Stimulated activated CD8-positive, alpha-beta memory T cell treated with anti-CD3 and anti-CD28 coated beads, Interleukin-12 subunit alpha, Interleukin-12 subunit beta, amount 100 ng/mL, for 24 hours (primary cell): ENCODE measurements around the gene ANXA9.

Experiments
- DNase-seq: peaks from one replicate; pipeline ENCODE4 v3.0.0-alpha.2; 2020; ENCODE audit errors: extremely low read depth

ANXA9 gene, protein sequence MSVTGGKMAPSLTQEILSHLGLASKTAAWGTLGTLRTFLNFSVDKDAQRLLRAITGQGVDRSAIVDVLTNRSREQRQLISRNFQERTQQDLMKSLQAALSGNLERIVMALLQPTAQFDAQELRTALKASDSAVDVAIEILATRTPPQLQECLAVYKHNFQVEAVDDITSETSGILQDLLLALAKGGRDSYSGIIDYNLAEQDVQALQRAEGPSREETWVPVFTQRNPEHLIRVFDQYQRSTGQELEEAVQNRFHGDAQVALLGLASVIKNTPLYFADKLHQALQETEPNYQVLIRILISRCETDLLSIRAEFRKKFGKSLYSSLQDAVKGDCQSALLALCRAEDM

DNA sequence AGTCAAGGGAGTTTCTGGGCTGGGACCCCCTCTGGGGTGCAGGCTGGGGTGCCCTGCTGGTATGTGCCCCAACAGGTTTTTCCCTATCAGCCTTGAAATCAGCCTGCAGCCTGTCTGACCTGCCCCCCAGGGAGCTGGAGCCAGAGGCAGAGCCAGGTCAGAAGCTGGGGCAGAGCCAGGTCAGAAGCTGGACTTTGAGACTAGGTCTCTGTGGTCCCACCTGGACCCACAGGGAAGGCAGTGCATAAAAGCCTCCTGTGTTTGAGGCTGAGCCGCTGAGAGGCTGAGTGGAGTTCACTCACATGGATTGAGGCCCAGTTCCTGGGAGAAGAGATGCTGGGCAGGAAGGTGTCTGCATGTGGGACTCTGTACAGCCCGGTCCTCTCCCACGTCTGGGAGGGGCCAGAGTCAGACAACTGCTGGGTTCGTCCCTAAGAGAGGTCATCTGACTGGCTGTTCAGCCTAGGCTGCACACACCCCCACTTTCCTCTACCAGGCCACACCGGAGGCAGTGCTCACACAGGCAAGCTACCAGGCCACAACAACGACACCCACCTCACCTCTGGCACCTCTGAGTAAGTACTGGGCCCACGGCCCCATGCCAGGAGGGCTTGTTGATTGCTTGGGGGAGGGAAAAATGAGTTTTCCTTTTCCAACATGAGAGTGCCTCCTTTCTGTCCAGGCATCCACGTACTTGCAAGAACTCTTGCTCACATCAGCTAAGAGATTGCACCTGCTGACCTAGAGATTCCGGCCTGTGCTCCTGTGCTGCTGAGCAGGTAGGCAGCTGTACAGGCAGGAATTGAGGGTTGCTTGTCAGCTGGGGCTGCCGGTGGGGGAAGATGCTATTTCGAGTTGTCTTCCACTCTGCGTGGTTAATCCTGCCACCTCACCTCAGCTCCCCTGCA, at the start of gene ANXA9:
Gene ANXA9, plus strand, starts transcription at position 488 of the 908 bp plus-strand sequence. CDS start 814 bp downstream, outside the sequence.
- DNase-seq = no peak

DNA sequence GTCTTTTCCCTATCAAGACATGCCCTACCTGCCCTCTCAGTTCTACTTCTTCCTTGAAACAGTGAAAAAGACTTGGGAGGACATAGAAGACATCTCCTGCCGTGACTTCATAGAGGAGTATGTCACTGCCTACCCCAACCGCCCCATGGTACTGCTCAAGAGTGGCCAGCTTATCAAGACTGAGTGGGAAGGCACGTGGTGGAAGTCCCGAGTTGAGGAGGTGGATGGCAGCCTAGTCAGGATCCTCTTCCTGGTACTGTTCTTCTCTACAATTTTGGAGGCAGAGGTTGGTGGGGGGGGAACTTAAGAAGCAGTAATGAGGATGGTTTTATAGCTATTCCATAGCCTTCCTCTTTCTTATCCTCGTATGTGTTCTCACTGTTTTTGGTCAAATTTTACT, 37.2 kb upstream of the ANXA9 start:
- DNase-seq = no peak

DNA sequence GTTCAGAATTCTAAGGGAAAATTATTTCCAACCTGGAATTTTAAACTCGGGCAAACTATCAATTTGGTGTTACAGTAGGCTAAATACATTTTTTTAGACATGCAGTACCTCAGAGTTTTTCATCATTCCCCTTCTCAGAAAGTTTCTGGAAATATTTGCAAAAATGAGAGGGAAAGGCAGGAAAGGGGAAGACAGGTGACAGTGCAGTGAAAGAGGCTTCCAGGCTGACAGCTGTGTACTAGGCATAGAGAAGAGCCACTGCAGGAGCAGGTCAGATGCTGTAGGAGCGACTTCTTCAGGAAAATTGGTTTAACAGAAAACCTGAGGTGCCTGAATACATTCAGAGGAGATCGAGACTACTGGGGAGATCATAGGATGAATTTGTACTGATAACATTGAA, 27.4 kb upstream of the ANXA9 start:
- no peak for DNase-seq

DNA sequence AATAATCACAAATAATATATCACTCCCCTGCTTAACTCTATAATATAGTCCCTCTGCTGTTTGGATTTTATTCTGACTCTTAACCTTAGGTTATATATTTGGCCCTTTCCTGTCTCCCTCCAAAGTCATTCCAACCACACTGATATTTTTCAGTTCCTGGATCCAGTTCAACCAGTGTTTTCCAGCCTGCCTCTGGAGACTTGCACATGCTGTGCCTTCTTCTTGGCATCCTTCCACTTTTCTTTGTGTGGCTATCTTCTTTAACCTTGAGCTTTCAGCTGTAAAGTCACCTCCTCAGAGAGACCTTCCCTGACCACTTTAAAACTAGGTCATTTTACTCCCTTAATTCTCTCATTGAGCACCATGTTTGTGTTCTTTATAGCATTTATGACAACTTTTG, 26.8 kb upstream of the ANXA9 start:
- DNase-seq = no peak

DNA sequence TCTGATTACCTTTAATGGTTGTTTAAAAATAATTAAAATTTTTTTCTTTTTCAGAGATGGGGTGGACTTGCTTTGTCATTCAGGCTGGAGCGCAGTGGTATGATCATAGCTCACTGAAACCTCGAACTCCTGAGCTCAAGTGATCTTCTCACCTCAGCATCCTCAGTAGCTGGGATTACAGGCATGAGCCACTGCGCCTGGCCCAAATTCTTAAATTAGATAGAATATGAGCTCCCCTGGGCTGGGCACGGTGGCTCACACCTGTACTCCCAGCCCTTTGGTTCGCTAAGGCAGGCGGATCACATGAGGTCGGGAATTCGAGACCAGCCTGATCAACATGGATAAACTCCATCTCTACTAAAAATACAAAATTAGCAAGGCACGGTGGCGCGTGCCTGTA, 24.4 kb upstream of the ANXA9 start:
- DNase-seq = no peak

DNA sequence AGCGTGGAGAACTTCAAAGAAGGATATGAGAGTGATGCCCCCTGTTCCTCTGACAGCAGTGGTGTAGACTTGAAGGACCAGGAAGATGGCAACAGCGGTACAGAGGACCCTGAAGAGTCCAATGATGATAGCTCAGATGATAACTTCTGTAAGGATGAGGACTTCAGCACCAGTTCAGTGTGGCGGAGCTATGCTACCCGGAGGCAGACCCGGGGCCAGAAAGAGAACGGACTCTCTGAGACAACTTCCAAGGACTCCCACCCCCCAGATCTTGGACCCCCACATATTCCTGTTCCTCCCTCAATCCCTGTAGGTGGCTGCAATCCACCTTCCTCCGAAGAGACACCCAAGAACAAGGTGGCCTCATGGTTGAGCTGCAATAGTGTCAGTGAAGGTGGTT, 21.4 kb upstream of the ANXA9 start:
- no peak for DNase-seq

DNA sequence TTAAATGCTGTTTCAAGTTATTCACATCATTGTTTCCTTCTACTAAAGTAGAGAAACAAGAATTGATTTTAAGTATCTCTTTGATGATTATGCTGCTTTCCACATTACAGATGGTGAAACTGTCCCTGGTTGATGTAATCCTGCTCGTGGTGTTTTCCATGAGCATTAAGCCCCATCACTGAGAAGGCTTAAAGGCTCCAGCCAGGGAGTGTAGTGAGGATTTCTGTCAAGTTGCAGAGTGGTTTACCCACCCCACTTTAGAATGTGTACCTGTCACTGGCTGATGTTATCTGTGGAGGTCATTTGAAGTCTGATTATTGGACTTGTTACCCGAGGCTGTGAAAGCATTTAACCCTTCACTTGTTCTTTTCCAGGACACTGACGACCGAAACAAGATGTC, 20.3 kb upstream of the ANXA9 start:
- no peak for DNase-seq

DNA sequence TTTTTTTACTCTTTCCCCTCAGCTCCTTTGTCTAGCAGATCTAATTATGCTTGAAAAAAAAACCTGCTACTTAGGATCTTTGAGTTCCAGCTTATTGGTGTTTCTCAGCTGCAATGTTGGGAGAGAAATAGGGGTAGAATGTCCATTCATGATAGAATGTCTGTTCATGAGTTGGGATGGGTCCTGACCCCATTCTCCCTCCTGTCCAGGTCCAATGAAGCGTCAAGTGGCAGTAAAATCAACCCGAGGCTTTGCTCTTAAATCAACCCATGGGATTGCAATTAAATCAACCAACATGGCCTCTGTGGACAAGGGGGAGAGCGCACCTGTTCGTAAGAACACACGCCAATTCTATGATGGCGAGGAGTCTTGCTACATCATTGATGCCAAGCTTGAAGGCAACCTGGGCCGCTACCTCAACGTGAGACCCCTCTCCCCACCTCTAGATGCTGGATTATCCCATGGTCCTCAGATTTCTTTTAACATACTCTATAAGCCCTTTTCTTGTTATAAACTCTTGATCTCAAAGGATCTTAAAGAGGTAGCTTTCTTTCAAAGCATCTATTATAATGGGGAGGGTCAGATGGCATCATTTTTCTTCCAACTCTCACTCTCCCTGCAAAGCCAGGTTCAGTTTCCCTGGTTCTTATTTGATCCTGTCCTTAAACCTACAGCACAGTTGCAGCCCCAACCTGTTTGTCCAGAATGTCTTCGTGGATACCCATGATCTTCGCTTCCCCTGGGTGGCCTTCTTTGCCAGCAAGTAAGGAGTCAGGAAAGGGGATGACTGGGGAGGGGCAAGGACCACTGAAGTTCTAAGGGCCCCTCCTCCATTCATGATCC, 18.6 kb upstream of the ANXA9 start:
- DNase-seq = no peak

DNA sequence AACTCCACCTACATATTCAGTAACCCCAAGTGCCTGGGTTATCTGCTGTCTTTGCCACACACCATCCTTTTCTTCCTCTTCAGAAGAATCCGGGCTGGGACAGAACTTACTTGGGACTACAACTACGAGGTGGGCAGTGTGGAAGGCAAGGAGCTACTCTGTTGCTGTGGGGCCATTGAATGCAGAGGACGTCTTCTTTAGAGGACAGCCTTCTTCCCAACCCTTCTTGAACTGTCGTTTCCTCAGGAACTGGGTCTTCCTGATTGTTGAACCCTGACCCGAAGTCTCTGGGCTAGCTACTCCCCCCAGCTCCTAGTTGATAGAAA, 18.0 kb upstream of the ANXA9 start:
- no peak for DNase-seq

DNA sequence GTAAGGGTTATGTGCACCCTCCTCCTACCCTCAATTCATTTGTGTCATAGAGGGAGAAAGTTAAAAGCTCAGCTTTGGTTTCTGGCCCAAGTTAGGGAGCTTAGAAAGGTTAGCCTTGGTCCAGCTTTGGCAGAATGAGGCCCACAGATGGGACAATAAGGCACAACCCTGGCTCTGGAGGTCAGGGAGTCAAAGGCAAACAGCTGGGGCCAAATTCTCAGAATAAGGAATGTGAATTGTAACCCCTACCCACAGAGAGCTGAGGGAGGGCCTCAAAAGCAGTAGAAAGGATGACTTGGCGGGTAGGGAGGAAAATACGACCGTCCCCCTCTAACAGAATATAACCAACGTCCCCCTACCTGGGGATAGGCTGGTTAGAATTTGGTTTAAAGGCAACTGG, 16.5 kb upstream of the ANXA9 start:
- DNase-seq = no peak

DNA sequence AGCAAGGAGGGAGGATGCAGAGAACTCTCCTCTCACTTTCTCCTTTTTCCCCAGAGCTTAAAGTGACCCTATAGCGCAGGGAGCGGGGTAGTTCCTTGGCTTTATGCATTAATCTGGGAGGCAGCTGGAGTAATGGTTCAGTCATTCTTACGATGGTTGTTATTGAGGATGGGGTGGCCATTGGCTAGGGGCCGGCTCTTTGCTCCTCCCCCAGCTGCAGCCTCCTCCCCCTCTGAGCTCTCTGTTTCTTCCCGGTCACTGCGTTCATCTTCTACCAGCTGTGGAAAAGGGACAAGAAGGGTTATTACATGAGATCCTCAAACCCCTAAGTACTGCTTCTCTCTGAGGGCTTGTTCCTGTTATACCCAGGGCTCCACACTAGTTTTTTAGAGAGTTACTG, 16.1 kb upstream of the ANXA9 start:
- no peak for DNase-seq

DNA sequence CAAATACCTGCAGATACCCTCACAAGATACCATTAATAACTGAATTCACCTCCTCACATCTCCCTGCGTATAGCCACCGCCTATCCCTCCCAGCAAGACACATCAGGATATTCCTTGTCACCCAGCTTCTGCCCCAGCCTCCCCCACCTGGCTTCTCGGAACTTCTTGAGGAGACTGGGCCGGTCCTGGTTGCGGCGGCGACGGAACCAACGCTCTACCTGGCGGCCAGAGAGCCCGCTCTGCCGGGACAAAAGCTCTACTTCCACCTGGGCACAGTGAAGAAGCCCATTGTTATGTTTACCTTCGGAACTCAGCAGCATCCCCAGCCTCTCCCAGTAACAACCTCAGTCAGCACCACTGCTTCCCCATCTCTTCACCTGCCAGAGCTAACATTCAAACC, 14.2 kb upstream of the ANXA9 start:
- no peak for DNase-seq

DNA sequence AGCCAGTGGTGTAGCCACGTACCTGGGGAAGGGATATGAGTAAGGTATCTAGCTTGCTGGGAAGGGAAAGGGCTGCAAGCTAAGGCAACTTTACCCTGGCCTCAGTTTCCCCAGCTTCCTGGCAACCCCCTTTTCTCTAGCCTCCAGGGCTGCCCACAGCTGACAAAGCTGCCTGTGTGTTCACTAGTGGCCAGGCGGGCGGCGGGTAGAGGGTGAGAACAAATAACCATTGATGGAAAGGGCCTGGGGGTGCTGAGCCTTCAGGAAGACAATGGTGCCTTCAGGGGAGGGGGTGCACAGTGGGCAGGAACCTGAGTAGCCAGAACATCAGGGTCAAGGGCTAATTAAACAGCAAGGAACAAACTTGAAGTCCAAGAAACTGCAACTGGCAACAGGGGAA, 13.6 kb upstream of the ANXA9 start:
- no peak for DNase-seq

DNA sequence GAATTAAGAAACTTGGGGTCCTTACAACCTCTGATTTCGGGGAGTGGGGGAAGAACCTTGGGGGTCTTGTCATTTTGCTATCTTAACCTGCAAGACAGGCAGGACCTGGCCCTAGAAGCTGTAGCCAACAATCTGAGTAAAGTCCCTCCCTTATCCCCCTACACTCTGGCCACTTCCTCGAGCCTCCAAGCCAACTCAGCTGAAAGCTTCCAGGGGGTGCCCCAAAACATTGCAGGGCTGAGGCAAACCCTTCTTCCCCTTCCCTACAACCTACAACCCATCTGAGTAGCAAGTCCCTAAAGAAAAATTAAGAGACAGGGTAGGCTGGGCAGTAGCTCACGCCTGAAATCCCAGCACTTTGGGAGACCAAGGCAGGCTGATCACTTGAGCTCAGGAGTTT, 12.5 kb upstream of the ANXA9 start:
- DNase-seq = no peak

DNA sequence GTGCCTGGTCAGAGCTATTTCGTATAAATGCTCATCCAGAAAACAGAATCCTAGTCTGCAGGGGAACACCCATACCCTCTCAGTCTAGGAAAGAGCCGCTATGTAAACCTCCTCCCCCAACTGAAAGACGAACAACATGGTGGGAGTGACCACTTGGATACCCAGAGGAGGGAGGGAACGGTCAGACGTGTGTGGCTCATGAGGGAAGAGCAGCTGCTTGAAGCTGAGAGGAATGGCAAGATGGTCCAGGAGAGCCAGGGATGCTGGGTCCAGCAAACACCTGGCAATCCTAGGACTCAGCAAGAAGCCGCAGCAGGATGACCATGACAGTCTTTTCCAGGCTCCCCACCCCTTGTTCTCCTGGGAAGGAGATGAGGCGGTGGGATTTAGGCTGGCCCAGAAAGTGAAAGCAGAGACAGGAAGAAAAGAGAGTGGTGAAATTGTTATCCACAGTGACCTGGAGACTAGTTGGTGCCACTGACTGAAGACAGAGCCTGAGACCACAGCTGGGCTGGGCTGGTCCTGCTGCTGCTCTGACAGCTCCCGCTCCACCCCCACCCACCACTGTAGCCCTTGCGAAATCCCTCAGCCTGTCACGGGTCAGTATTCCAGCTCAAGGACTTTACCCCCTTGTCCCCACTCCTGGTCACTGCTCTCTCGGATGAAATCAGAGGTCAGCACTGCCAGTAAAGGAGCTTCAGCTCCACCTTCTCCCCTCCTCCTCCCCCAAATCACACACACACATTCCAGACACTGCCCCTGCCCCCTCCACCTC, 11.1 kb upstream of the ANXA9 start:
- DNase-seq = no peak

DNA sequence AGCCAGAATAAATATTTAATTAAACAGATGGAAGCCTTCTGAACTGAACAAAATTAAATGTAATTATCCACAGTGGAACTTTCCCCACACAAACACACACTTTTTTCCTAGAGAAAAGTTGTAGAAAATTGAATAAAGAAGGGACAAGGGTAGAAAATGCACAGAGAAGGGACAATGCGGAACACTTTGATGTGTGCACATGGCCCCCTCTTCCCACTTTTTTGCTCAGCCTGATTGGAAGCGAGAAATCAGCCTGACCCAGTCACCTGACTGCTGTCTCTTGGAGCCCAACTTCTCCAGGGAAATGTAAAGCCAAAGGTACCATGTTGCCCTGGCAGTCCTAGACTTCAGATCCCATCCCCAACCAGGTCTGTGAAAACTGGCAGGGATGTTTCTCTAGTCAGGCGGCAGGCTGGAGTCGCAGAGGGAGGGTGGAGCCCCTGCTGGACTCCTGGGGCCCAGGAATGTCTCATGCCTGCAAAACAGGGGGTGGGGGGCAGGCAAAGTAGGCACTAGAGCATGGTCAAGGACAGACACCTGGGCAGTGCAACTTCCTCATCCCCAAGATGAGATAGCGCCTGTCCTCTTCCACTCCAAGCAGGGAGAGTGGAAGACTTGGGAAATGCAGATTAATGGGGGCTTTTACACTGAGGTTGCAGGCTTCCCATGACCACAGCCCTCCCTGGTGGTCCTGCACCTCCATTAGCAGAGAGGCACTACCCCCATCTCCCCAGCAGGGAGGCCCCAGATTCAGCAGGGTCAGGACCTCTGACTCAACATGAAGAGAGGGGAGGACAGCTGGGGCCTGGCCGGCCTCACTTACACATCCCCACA, 10.3 kb upstream of the ANXA9 start:
- no peak for DNase-seq

DNA sequence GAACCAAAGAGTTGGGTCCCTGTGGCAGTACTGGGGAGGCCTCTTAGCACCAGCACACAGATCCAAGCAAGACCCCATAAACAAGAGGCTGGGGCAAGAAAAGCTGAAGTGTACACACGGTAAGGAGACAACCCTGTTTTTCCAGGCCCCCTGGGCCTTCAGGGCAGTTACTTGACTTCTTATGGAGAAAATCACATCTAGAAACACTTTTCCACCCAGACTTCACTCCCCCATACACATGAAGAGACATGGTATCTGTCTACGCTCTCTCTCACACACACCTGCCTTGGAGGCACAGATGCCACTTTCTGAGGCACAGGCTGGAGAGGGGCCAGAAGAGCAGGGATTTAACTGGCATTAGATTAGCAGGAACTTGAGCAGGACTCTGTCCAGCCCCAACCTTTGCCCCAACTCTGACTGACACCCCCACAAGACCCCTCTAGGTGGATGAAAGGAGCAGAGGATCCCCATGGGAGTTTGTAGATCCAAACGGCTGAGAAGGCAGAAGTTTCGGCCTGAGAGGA, 9.6 kb upstream of the ANXA9 start:
- DNase-seq = no peak

DNA sequence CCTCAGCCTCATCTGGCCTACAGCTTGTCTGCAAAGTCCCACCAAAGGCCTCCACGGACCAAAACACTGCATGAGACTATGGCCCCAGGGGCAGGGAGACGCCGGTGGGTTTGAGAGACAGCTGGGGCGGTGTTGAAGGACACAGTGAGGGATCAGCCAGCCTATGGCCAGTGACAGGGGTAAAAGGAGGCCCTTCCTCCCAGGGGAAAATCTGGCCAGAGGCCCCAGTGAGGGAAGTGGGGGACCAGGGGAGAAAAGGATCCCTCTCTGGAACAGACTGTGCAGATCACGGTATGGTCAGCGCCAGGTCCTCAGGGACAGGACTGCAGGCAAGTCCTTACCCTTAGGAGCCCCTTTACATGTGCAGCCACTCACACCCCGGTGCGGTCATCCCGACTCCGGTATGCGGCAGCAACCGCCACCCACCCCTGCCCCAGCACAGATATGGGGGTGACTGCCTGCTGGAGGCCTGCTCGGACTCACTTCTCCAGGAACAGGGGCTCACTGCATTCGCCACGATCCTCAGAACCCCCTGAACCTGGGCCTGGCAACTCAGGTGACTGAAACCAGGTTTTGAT, 8.7 kb upstream of the ANXA9 start:
- no peak for DNase-seq

DNA sequence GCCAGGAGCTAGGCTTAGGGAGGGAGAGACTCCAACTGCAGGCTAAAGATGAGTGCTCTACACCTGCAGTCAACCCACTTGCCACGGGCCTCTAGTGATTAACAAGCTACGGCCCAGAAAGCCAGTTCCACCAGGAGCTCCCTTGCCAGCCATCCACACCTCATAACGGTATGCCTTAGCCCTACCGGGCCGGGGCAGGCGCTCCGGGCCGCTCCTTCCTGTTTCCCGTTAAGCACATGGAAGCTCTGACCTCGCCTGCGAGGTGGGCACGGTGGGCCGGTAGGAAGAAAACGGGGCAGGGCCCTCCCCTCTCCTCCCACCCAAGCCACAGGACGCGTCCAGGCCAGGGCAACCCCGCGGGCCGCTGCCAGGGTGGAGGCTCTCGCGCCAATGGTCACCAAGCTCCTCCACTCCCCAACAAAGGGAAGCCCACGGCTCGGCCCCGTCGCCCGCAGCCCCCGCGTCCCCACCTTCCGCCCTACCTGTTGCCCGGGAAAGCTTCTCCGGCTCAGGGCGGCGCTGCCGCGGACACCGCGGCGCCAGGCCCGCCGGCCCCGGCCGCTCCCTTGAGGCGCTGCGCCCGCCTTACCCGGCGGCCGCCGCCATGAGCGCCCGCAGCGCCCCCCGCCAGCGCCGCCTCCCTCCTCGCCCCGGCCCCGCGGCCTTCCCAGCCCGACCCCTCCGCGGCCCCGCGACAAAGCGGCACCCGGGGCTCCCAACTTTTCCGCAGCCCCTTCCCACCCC, 8.1 kb upstream of the ANXA9 start:
- DNase-seq = no peak
